Ovary (tissue), 3 donors: ENCODE measurements around the gene MINDY3.

Source experiments
- EP300 ChIP-seq: sonication (generic); formaldehyde crosslinking; IDR thresholded peaks from one replicate; pipeline ENCODE4 v1.6.1; 2017; ENCODE audit warnings: antibody characterized with exemption
- POLR2A ChIP-seq: fragments of 450-650 bp; IDR thresholded peaks from one replicate; pipeline ENCODE4 v1.6.1; 2017; ENCODE audit warnings: antibody characterized with exemption, mild to moderate bottlenecking, moderate library complexity
- TF ChIP-seq, protein P1 (sequence below), 3 donors: fragments of 450-650 bp in 2 of 3; fragments of 200-600 bp in 1 of 3; IDR thresholded peaks; one replicate each; pipeline versions ENCODE4 v1.5.1 to v1.8.0; 2016 to 2022; ENCODE audit warnings: antibody characterized with exemption in 3 of 3, mild to moderate bottlenecking in 1 of 3
- donor health status: DM: no; HTN: no; CAD: no.

DNA sequence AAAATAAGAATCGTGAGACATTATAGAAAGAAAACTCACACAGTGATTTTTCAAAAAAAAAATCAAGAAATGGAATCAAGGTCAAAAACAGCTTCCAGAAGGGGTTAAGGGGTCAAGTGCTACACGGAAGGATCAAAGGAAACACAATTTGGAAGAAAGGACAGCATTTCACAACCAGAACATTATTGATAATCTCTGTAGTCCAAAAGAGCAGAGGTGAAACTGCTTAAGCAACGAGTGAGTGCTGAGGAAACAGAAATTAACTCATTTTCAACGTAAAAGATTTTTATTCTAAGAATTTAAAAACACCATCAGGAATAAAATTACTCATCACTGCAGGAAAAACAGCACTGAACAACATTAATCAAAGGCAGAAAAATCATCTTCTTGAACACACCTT lies 23.5 kb downstream of the MINDY3 start:
- no peak for TF ChIP-seq EP300
- TF ChIP-seq, protein P1, sequence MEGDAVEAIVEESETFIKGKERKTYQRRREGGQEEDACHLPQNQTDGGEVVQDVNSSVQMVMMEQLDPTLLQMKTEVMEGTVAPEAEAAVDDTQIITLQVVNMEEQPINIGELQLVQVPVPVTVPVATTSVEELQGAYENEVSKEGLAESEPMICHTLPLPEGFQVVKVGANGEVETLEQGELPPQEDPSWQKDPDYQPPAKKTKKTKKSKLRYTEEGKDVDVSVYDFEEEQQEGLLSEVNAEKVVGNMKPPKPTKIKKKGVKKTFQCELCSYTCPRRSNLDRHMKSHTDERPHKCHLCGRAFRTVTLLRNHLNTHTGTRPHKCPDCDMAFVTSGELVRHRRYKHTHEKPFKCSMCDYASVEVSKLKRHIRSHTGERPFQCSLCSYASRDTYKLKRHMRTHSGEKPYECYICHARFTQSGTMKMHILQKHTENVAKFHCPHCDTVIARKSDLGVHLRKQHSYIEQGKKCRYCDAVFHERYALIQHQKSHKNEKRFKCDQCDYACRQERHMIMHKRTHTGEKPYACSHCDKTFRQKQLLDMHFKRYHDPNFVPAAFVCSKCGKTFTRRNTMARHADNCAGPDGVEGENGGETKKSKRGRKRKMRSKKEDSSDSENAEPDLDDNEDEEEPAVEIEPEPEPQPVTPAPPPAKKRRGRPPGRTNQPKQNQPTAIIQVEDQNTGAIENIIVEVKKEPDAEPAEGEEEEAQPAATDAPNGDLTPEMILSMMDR (IDR thresholded peaks at IDR 0.05), result no peak
- no peak for TF ChIP-seq POLR2A
